Neural cell (in vitro differentiated cells): Measurements from ENCODE around the gene HRH1. TPM values are rescaled to one million over a fixed set of nuclear protein-coding genes. Genes with fewer than 3 reads are reported as not detected.

Experiments used
- H2AFZ ChIP-seq: fragments of 200-600, 300-800 bp; sonication (generic), shearing (Covaris generic); 2 replicates; pipeline ENCODE4 v1.6.0; 2014; ENCODE audit warnings: low read depth, mild to moderate bottlenecking, antibody characterized with exemption, low read length, moderate library complexity
- H3F3A ChIP-seq: fragments of 200-600 bp; shearing (Covaris generic); 2 replicates; pipeline ENCODE4 v1.6.1; 2016; ENCODE audit warnings: mild to moderate bottlenecking, moderate library complexity, mixed read lengths, antibody characterized with exemption, low read length; ENCODE audit not compliant: insufficient read depth, poor library complexity, severe bottlenecking
- H3K27ac ChIP-seq: fragments of 200-600, 300-800 bp; sonication (generic), shearing (Covaris generic); 2 replicates; pipeline ENCODE4 v1.5.1; 2014; ENCODE audit warnings: mild to moderate bottlenecking, low read length, moderate library complexity
- H3K27me3 ChIP-seq: fragments of 300-800, 200-600 bp; sonication (generic), shearing (Covaris generic); 2 replicates; pipeline ENCODE4 v1.6.0; 2014; ENCODE audit warnings: mild to moderate bottlenecking, low read depth, low read length, moderate library complexity; ENCODE audit not compliant: insufficient read depth
- H3K36me3 ChIP-seq: fragments of 300-800, 200-600 bp; sonication (generic), shearing (Covaris generic); 2 replicates; pipeline ENCODE4 v1.5.1; 2014; ENCODE audit warnings: mild to moderate bottlenecking, antibody characterized with exemption, low read length, moderate library complexity; ENCODE audit not compliant: insufficient read depth
- H3K4me2 ChIP-seq: fragments of 300-800, 200-600 bp; sonication (generic), shearing (Covaris generic); 2 replicates; pipeline ENCODE4 v1.6.0; 2014; ENCODE audit warnings: mild to moderate bottlenecking, low read length
- H3K4me3 ChIP-seq: fragments of 300-800, 200-600 bp; sonication (generic), shearing (Covaris generic); 2 replicates; pipeline ENCODE4 v1.5.1; 2014; ENCODE audit warnings: mild to moderate bottlenecking, low read length, moderate library complexity
- H3K79me2 ChIP-seq: fragments of 200-600 bp; shearing (Covaris generic); replicated peaks from 2 replicates; pipeline ENCODE4 v1.6.0; 2014; ENCODE audit warnings: mild to moderate bottlenecking, low read length, moderate library complexity; ENCODE audit not compliant: insufficient read depth
- H3K9ac ChIP-seq: fragments of 300-800, 200-600 bp; sonication (generic), shearing (Covaris generic); 2 replicates; pipeline ENCODE4 v1.6.1; 2016; ENCODE audit warnings: mild to moderate bottlenecking, low read length, mixed read lengths
- H3K9me2 ChIP-seq: fragments of 200-600 bp; shearing (Covaris generic); 2 replicates; pipeline ENCODE4 v1.6.1; 2016; ENCODE audit warnings: mild to moderate bottlenecking, low read length, mixed read lengths; ENCODE audit not compliant: insufficient read depth
- H3K9me3 ChIP-seq: fragments of 200-600, 300-800 bp; sonication (generic), shearing (Covaris generic); 2 replicates; pipeline ENCODE4 v1.6.1; 2016; ENCODE audit warnings: mild to moderate bottlenecking, mixed run types, low read length, moderate library complexity, mixed read lengths
- H4K20me1 ChIP-seq: fragments of 200-600 bp; shearing (Covaris generic); 2 replicates; pipeline ENCODE4 v1.6.1; 2016; ENCODE audit warnings: mild to moderate bottlenecking, mixed run types; ENCODE audit not compliant: insufficient read depth
- CTCF ChIP-seq: fragments of 450-650 bp; IDR thresholded peaks from 2 replicates; pipeline ENCODE4 v1.5.1; 2014; ENCODE audit warnings: antibody characterized with exemption, mild to moderate bottlenecking, moderate library complexity; ENCODE audit not compliant: poor library complexity, severe bottlenecking
- EP300 ChIP-seq: fragments of 450-650 bp; conservative IDR thresholded peaks from 2 replicates; pipeline ENCODE4 v1.6.1; 2014; ENCODE audit warnings: antibody characterized with exemption, mild to moderate bottlenecking, moderate library complexity; ENCODE audit not compliant: poor library complexity, severe bottlenecking
- EZH2 ChIP-seq: fragments of 200-600, 300-800 bp; shearing (Covaris generic), sonication (generic); IDR thresholded peaks from 2 replicates; pipeline ENCODE4 v1.6.1; 2014; ENCODE audit warnings: antibody characterized with exemption, low read length, borderline replicate concordance, mild to moderate bottlenecking; ENCODE audit not compliant: insufficient read depth, poor library complexity, severe bottlenecking
- MXI1 ChIP-seq: fragments of 450-650 bp; conservative IDR thresholded peaks from 2 replicates; pipeline ENCODE4 v1.6.1; 2014; ENCODE audit warnings: antibody characterized with exemption, mild to moderate bottlenecking; ENCODE audit not compliant: poor library complexity, severe bottlenecking
- POLR2AphosphoS5 ChIP-seq: IDR thresholded peaks from 2 replicates; pipeline ENCODE4 v1.6.1; 2012
- RAD21 ChIP-seq: fragments of 450-650 bp; conservative IDR thresholded peaks from 2 replicates; pipeline ENCODE4 v1.6.1; 2014; ENCODE audit warnings: antibody characterized with exemption, mild to moderate bottlenecking, moderate library complexity
- REST ChIP-seq: IDR thresholded peaks from 2 replicates; pipeline ENCODE4 v1.6.1; 2012; ENCODE audit warnings: borderline replicate concordance
- SMC3 ChIP-seq: fragments of 450-650 bp; conservative IDR thresholded peaks from 2 replicates; pipeline ENCODE4 v1.6.1; 2014; ENCODE audit warnings: antibody characterized with exemption, mild to moderate bottlenecking, moderate library complexity; ENCODE audit not compliant: poor library complexity
- TAF1 ChIP-seq: IDR thresholded peaks from 2 replicates; pipeline ENCODE4 v1.6.1; 2012; ENCODE audit warnings: low read depth
- polyA plus RNA-seq: library from polyadenylated mRNA; depleted of rRNA; stranded (reverse); fragments of >200 nt; gene quantifications from 2 replicates; pipeline ENCODE4 v1.2.3, GENCODE V29; 2014

Gene HRH1
- polyA plus RNA-seq, 1 donor from 2014 or later: 0.06 TPM

GRCh38 chr3:11185564-11186317 lies 31.4 kb downstream of the HRH1 start:
- Histone ChIP-seq H3K4me3 (no peak overlapping the region), H3K9me3 (no peaks in the 10 kb centered on the region), H3K9ac (no peak overlapping the region), H3K9me2 (no peaks in the 10 kb centered on the region), H3K4me2 (no peak overlapping the region), H3F3A (no peaks in the 10 kb centered on the region), H3K79me2 (no peaks in the 10 kb centered on the region), H3K27ac (no peak overlapping the region), H3K27me3 (no peaks in the 10 kb centered on the region), H4K20me1 (no peaks in the 10 kb centered on the region), H2AFZ (no peak overlapping the region), H3K36me3 (no peaks in the 10 kb centered on the region)
- TF ChIP-seq POLR2AphosphoS5: no peak
- TF ChIP-seq SMC3: no peak
- no peak for TF ChIP-seq TAF1
- TF ChIP-seq CTCF: no peak
- TF ChIP-seq EP300: no peak
- TF ChIP-seq EZH2: no peak
- TF ChIP-seq REST: no peak

GRCh38 chr3:11186318-11186692 lies 32.0 kb downstream of the HRH1 start:
- Histone ChIP-seq H3K4me2 (no peak overlapping the region), H3F3A (no peaks in the 10 kb centered on the region), H2AFZ (no peak overlapping the region), H3K9me3 (no peaks in the 10 kb centered on the region), H3K27me3 (no peaks in the 10 kb centered on the region), H3K9ac (no peak overlapping the region), H3K9me2 (no peaks in the 10 kb centered on the region), H3K27ac (no peak overlapping the region), H3K79me2 (no peaks in the 10 kb centered on the region), H3K4me3 (no peak overlapping the region), H3K36me3 (no peaks in the 10 kb centered on the region), H4K20me1 (no peaks in the 10 kb centered on the region)
- no peak for TF ChIP-seq TAF1
- no peak for TF ChIP-seq SMC3
- no peak for TF ChIP-seq CTCF
- TF ChIP-seq POLR2AphosphoS5: no peak
- TF ChIP-seq REST: no peak
- no peak for TF ChIP-seq EZH2
- no peak for TF ChIP-seq RAD21
- TF ChIP-seq EP300: no peak
- TF ChIP-seq MXI1: no peak
